Astrocyte (in vitro differentiated cells and primary cell): ENCODE data around the gene C1orf87.

Experiments
- EZH2 ChIP-seq: IDR thresholded peaks from 2 replicates; pipeline ENCODE4 v1.6.1; 2012; ENCODE audit warnings: mild to moderate bottlenecking, low read length, inconsistent platforms; ENCODE audit not compliant: insufficient read depth
- TF ChIP-seq, protein P1 (sequence below): IDR thresholded peaks from 2 replicates; pipeline ENCODE4 v1.5.1; 2011; ENCODE audit warnings: low read depth, mild to moderate bottlenecking, inconsistent platforms, low read length, moderate library complexity; ENCODE audit not compliant: insufficient read depth

DNA sequence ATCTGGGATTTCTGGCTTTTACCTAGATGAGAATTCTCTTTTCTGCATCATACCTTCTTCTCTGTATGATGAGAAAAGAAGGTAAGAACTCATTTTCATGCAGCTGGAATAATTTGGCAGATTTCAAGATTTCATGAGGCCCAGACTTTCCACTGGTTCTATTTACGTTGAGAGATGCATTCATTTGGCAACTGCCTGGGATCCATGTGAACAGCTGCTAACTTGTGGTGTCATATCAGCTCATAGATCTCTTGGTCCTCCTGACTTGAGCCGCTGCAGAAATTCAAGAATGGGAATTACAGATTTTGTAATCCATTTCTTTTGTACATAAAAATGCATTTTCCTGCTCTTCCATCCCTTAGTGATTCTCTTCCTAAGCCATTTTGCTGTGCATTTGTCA, 17.1 kb upstream of the C1orf87 start:
- TF ChIP-seq, protein P1, sequence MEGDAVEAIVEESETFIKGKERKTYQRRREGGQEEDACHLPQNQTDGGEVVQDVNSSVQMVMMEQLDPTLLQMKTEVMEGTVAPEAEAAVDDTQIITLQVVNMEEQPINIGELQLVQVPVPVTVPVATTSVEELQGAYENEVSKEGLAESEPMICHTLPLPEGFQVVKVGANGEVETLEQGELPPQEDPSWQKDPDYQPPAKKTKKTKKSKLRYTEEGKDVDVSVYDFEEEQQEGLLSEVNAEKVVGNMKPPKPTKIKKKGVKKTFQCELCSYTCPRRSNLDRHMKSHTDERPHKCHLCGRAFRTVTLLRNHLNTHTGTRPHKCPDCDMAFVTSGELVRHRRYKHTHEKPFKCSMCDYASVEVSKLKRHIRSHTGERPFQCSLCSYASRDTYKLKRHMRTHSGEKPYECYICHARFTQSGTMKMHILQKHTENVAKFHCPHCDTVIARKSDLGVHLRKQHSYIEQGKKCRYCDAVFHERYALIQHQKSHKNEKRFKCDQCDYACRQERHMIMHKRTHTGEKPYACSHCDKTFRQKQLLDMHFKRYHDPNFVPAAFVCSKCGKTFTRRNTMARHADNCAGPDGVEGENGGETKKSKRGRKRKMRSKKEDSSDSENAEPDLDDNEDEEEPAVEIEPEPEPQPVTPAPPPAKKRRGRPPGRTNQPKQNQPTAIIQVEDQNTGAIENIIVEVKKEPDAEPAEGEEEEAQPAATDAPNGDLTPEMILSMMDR, result no peak
- no peak for TF ChIP-seq EZH2
